K562 (cell line): ENCODE measurements around the gene C2orf92. TPM values are rescaled to one million over a fixed set of nuclear protein-coding genes. Genes with fewer than 3 reads are reported as not detected.

ENCODE experiments used
- ARHGAP35 ChIP-seq: fragments of 450-650 bp; IDR thresholded peaks from 2 replicates; pipeline ENCODE4 v1.6.1; 2018; ENCODE audit not compliant: partially characterized antibody
- ATF7 ChIP-seq: fragments of 450-650 bp; IDR thresholded peaks from 2 replicates; pipeline ENCODE4 v1.7.1; 2014; ENCODE audit warnings: mild to moderate bottlenecking, moderate library complexity
- BACH1 ChIP-seq: fragments of 200-800 bp; sonication (Bioruptor generic); IDR thresholded peaks from 2 replicates; pipeline ENCODE4 v1.6.1; 2016; ENCODE audit warnings: missing genetic modification characterization, missing compliant biosample characterization
- BRD9 ChIP-seq: fragments of 450-650 bp; IDR thresholded peaks from 2 replicates; pipeline ENCODE4 v1.6.1; 2018; ENCODE audit warnings: low read depth; ENCODE audit not compliant: partially characterized antibody
- CBX8 ChIP-seq: fragments of 200-600 bp; sonication (generic); IDR thresholded peaks from 2 replicates; pipeline ENCODE4 v1.6.1; 2012; ENCODE audit warnings: borderline replicate concordance, mixed run types, low read depth, mild to moderate bottlenecking, moderate library complexity, mixed read lengths, low read length, control low read depth, inconsistent platforms; ENCODE audit not compliant: poor library complexity, severe bottlenecking; ENCODE audit errors: extremely low read depth
- CEBPB ChIP-seq: fragments of 450-650 bp; IDR thresholded peaks from 2 replicates; pipeline ENCODE4 v1.6.1; 2016; ENCODE audit warnings: missing genetic modification characterization, missing compliant biosample characterization
- CXXC5 ChIP-seq: fragments of 250-450 bp; sonication (Bioruptor Pico); IDR thresholded peaks from 2 replicates; pipeline ENCODE4 v1.8.0; 2022; ENCODE audit warnings: inconsistent platforms, mild to moderate bottlenecking, moderate library complexity
- DPF2 ChIP-seq: fragments of 450-650 bp; IDR thresholded peaks from 2 replicates; pipeline ENCODE4 v1.6.1; 2016
- FOXM1 ChIP-seq, 2 experiments: fragments of 450-650 bp in 1 of 2; sonication (generic) in 1 of 2; formaldehyde crosslinking in 1 of 2; IDR thresholded peaks; 2 replicates each; pipeline versions ENCODE4 v1.6.1 to v1.9.0; 2017 to 2022; ENCODE audit warnings: low read depth in 2 of 2, mild to moderate bottlenecking in 2 of 2, missing genetic modification reagents in 1 of 2, moderate library complexity in 1 of 2
- FOXP4 ChIP-seq: sonication (generic); formaldehyde crosslinking; IDR thresholded peaks from 2 replicates; pipeline ENCODE4 v1.8.0; 2022; ENCODE audit warnings: mild to moderate bottlenecking, missing genetic modification reagents, borderline replicate concordance
- HDAC8 ChIP-seq: fragments of 450-650 bp; IDR thresholded peaks from 2 replicates; pipeline ENCODE4 v1.6.1; 2016; ENCODE audit warnings: mild to moderate bottlenecking, missing genetic modification characterization, moderate library complexity, missing compliant biosample characterization
- JUND ChIP-seq, 2 experiments: IDR thresholded peaks; 2 replicates in 1 of 2; 3 replicates in 1 of 2; pipeline ENCODE4 v1.6.1; 2011; ENCODE audit warnings: borderline replicate concordance in 2 of 2, low read depth in 2 of 2, low read length in 2 of 2, improper control_type of control experiment in 1 of 2, missing biosample characterization in 1 of 2, missing genetic modification characterization in 1 of 2, missing genetic modification reagents in 1 of 2
- NCOA6 ChIP-seq: fragments of 450-650 bp; IDR thresholded peaks from 2 replicates; pipeline ENCODE4 v1.6.1; 2017; ENCODE audit warnings: mild to moderate bottlenecking
- NFE2 ChIP-seq: IDR thresholded peaks from 2 replicates; pipeline ENCODE4 v1.6.1; 2014; ENCODE audit warnings: antibody characterized with exemption, low read depth
- NFE2L1 ChIP-seq: fragments of 450-650 bp; IDR thresholded peaks from 2 replicates; pipeline ENCODE4 v1.6.1; 2016; ENCODE audit warnings: missing genetic modification characterization, low read depth, mild to moderate bottlenecking, missing compliant biosample characterization, moderate library complexity, borderline replicate concordance
- NFRKB ChIP-seq: fragments of 450-650 bp; IDR thresholded peaks from 2 replicates; pipeline ENCODE4 v1.6.1; 2016; ENCODE audit warnings: low read depth
- POLR2B ChIP-seq: fragments of 450-650 bp; IDR thresholded peaks from 2 replicates; pipeline ENCODE4 v1.6.1; 2018; ENCODE audit warnings: low read depth; ENCODE audit not compliant: partially characterized antibody
- PRPF4 ChIP-seq: fragments of 200-400 bp; formaldehyde crosslinking; IDR thresholded peaks from one replicate; pipeline ENCODE4 v1.6.1; 2017; ENCODE audit warnings: low read length, low read depth, mild to moderate bottlenecking; ENCODE audit not compliant: insufficient read depth, poor library complexity, severe bottlenecking
- PTRF ChIP-seq: fragments of 450-650 bp; IDR thresholded peaks from 2 replicates; pipeline ENCODE4 v1.6.1; 2016; ENCODE audit warnings: mild to moderate bottlenecking, missing genetic modification characterization, missing compliant biosample characterization
- RCOR1 ChIP-seq, 2 experiments: IDR thresholded peaks; 2 replicates each; pipeline ENCODE4 v1.6.1; 2012; ENCODE audit warnings: low read depth in 2 of 2, low read length in 2 of 2, borderline replicate concordance in 1 of 2, improper control_type of control experiment in 1 of 2
- SMARCE1 ChIP-seq: fragments of 450-650 bp; IDR thresholded peaks from 2 replicates; pipeline ENCODE4 v1.7.1; 2016; ENCODE audit warnings: mild to moderate bottlenecking
- SRSF7 ChIP-seq: fragments of 200-400 bp; formaldehyde crosslinking; optimal IDR thresholded peaks from 2 replicates; pipeline ENCODE3; 2017; ENCODE audit warnings: mild to moderate bottlenecking, low read depth, low read length
- XRCC5 ChIP-seq: fragments of 200-400 bp; formaldehyde crosslinking; IDR thresholded peaks from 2 replicates; pipeline ENCODE4 v1.6.1; 2017; ENCODE audit warnings: low read depth, mild to moderate bottlenecking, low read length
- ZKSCAN1 ChIP-seq: fragments of 150-350 bp; IDR thresholded peaks from 2 replicates; pipeline ENCODE4 v1.6.1; 2016; ENCODE audit warnings: low read depth, low read length
- ZNF146 ChIP-seq: IDR thresholded peaks from one replicate; pipeline ENCODE4 v1.6.1; 2018; ENCODE audit warnings: missing compliant biosample characterization; ENCODE audit not compliant: unreplicated experiment
- ZNF324 ChIP-seq: fragments of 250-450 bp; sonication (Bioruptor Pico); IDR thresholded peaks from 2 replicates; pipeline ENCODE4 v1.4.0; 2020; ENCODE audit warnings: mild to moderate bottlenecking
- ZNF57 ChIP-seq: fragments of 450-650 bp; formaldehyde crosslinking; IDR thresholded peaks from 2 replicates; pipeline ENCODE4 v1.4.0; 2020; ENCODE audit warnings: mild to moderate bottlenecking, moderate library complexity
- ZNF584 ChIP-seq: fragments of 200-800 bp; sonication (Bioruptor generic); IDR thresholded peaks from 2 replicates; pipeline ENCODE4 v1.6.1; 2016; ENCODE audit warnings: low read depth, mild to moderate bottlenecking, missing genetic modification characterization, missing compliant biosample characterization
- polyA plus RNA-seq, 8 experiments: library from polyadenylated mRNA; depleted of rRNA in 4 of 8; stranded (reverse) in 5 of 8; unstranded in 3 of 8; fragments of >200 nt; fragmentation: Nextera tagmentation in 2 of 8; fragmentation: Illumina TruSeq in 1 of 8; extraction: Ambion mirVana in 2 of 8; extraction: Trizol in 1 of 8; gene quantifications; 2 replicates each; pipeline versions ENCODE4 v1.2.1 to v1.2.3, GENCODE V29; 2011 to 2014; ENCODE audit warnings: inconsistent platforms in 1 of 8, missing spikeins in 1 of 8
- total RNA-seq, 7 experiments: library from RNA; depleted of rRNA in 6 of 7; stranded (reverse); fragments of >200 nt in 6 of 7; fragmentation: Illumina TruSeq in 2 of 7; extraction: Trizol in 2 of 7; gene quantifications; 2 replicates each; pipeline versions ENCODE4 v1.2.1 to v1.2.3, GENCODE V29; 2011 to 2021; ENCODE audit warnings: low replicate concordance in 1 of 7

Gene C2orf92
- total and polyA plus RNA-seq, 9 of the 15 experiments (the other 6 are each of a cell fraction or from before 2014, with no cell fraction given), result 0.65 to 6.8 (median 3.6) TPM

GRCh38 chr2:97678298-97678697, 8.8 kb downstream of the C2orf92 start (continued):
- TF ChIP-seq NCOA6 (no peak), ZNF146 (CRISPR knock-in tag) (no peak), CBX8 (no peak), PRPF4 (no peak), XRCC5 (no peak), FOXM1 (IDR thresholded peaks at IDR 0.05; ENCODE audit: low read depth) (no peak), FOXM1 (CRISPR knock-in tag; IDR thresholded peaks at IDR 0.05; ENCODE audit: low read depth) (no peak), HDAC8 (tag) (no peak), ARHGAP35 (no peak), CEBPB (tag) (peak; percentile 42; the same call in 1 of the 2 replicates), SRSF7 (no peak), RCOR1 (IDR thresholded peaks at IDR 0.05; ENCODE audit: borderline replicate concordance in 1 of 2, low read depth in 2 of 2, low read length in 2 of 2) (0 out of 4 replicates have a peak, but pooled peaks of 1 of the 2 experiments have one; percentile 22), PTRF (tag) (no peak), SMARCE1 (0 out of 2 replicates have a peak, but pooled peaks have one; percentile 33), CXXC5 (CRISPR knock-in tag) (no peak), FOXP4 (no peak), POLR2B (no peak), ATF7 (no peak), NFE2L1 (tag) (peak; percentile 90), ZNF57 (CRISPR knock-in tag) (no peak), BRD9 (no peak), JUND (IDR thresholded peaks at IDR 0.05; ENCODE audit: borderline replicate concordance, low read depth, low read length) (0 out of 2 replicates have a peak, but pooled peaks have one; percentile 11), JUND (tag; IDR thresholded peaks at IDR 0.05; ENCODE audit: borderline replicate concordance, low read depth, low read length) (no peak), BACH1 (tag) (peak; percentile 85), DPF2 (peak; percentile 50), ZNF324 (CRISPR knock-in tag) (no peak), ZNF584 (CRISPR knock-in tag) (no peak), NFRKB (no peak), NFE2 (peak; percentile 90), ZKSCAN1 (no peak)
